Endothelial cell of umbilical vein (primary cell): ENCODE results near the gene DAO.
"Not testable (repeated sequence)": the region's sequence is repeated elsewhere in the genome, so short reads cannot be mapped to it uniquely, and the experiment has no call there.

Experiments used
- CTCF ChIP-seq, 2 donors: IDR thresholded peaks; 1 replicate in 1 of 2; 2 replicates in 1 of 2; pipeline ENCODE4 v1.5.1; 2011; ENCODE audit warnings: low read length in 2 of 2, mild to moderate bottlenecking in 2 of 2, moderate library complexity in 2 of 2, control low read depth in 1 of 2, inconsistent platforms in 1 of 2, low read depth in 1 of 2; ENCODE audit not compliant: insufficient read depth in 1 of 2; ENCODE audit errors: extremely low read depth in 1 of 2
- EZH2 ChIP-seq: IDR thresholded peaks from 2 replicates; pipeline ENCODE4 v1.6.1; 2012; ENCODE audit warnings: borderline replicate concordance, low read depth, mild to moderate bottlenecking, moderate library complexity, low read length, inconsistent platforms; ENCODE audit not compliant: severe bottlenecking
- MAX ChIP-seq: IDR thresholded peaks from 2 replicates; pipeline ENCODE4 v1.6.1; 2011; ENCODE audit not compliant: insufficient read depth, insufficient read length

- not testable (repeated sequence) for TF ChIP-seq MAX; CTCF (IDR thresholded peaks at IDR 0.05; ENCODE audit: extremely low read depth in 1 of 2, insufficient read depth in 1 of 2, low read depth in 1 of 2, low read length in 2 of 2); EZH2
These were observed 13.8 kb upstream of the DAO start for GRCh38 chr12:108866083-108866482.
